DND-41 (cell line): ENCODE measurements around the gene EFNB2.

Source experiments
- ATAC-seq: fragments of 200-7000 bp; cut with Tn5 transposase; 3 replicates; pipeline ENCODE4 v1.9.1; 2021; ENCODE audit warnings: low read depth; ENCODE audit not compliant: insufficient read depth
- DNase-seq: peaks from one replicate; pipeline ENCODE4 v3.0.0-alpha.2; 2020
- H2AFZ ChIP-seq: 2 replicates; pipeline ENCODE4 v1.6.0; 2012; ENCODE audit warnings: low read depth, low read length
- H3K27ac ChIP-seq: 2 replicates; pipeline ENCODE4 v1.5.1; 2012; ENCODE audit warnings: low read length, inconsistent platforms
- H3K27me3 ChIP-seq: fragments of 200-600 bp; sonication (generic); 2 replicates; pipeline ENCODE4 v1.6.0; 2012; ENCODE audit warnings: low read length, mild to moderate bottlenecking, inconsistent platforms; ENCODE audit not compliant: insufficient read depth, poor library complexity
- H3K36me3 ChIP-seq: 2 replicates; pipeline ENCODE4 v1.5.1; 2012; ENCODE audit warnings: low read length, inconsistent platforms; ENCODE audit not compliant: insufficient read depth
- H3K4me1 ChIP-seq: 2 replicates; pipeline ENCODE4 v1.5.1; 2012; ENCODE audit warnings: mild to moderate bottlenecking, low read length; ENCODE audit not compliant: insufficient read depth
- H3K4me2 ChIP-seq: 2 replicates; pipeline ENCODE4 v1.6.0; 2012; ENCODE audit warnings: mild to moderate bottlenecking, moderate library complexity, low read length, inconsistent platforms; ENCODE audit not compliant: insufficient read depth
- H3K4me3 ChIP-seq, 2 experiments: fragments of 200-600 bp in 1 of 2; shearing (Covaris generic) in 1 of 2; 2 replicates each; pipeline ENCODE4 v1.5.1; 2012 to 2016; ENCODE audit warnings: inconsistent platforms in 2 of 2, low read length in 2 of 2, mild to moderate bottlenecking in 2 of 2, low read depth in 1 of 2, moderate library complexity in 1 of 2
- H3K79me2 ChIP-seq: 2 replicates; pipeline ENCODE4 v1.6.0; 2012; ENCODE audit warnings: low read length, inconsistent platforms; ENCODE audit not compliant: insufficient read depth
- H3K9ac ChIP-seq: 2 replicates; pipeline ENCODE4 v1.6.0; 2012; ENCODE audit warnings: low read depth, mild to moderate bottlenecking, inconsistent platforms, low read length, moderate library complexity
- H3K9me3 ChIP-seq: 2 replicates; pipeline ENCODE4 v1.5.1; 2012; ENCODE audit warnings: low read length, moderate library complexity, mild to moderate bottlenecking, inconsistent platforms; ENCODE audit not compliant: insufficient read depth, severe bottlenecking
- H4K20me1 ChIP-seq: 2 replicates; pipeline ENCODE4 v1.6.0; 2012; ENCODE audit warnings: low read length; ENCODE audit not compliant: insufficient read depth
- CTCF ChIP-seq: IDR thresholded peaks from 2 replicates; pipeline ENCODE4 v1.5.1; 2012; ENCODE audit warnings: borderline replicate concordance, low read length, moderate library complexity, mild to moderate bottlenecking; ENCODE audit not compliant: poor library complexity, severe bottlenecking; ENCODE audit errors: extremely low read depth
- EZH2 ChIP-seq: IDR thresholded peaks from 3 replicates; pipeline ENCODE4 v1.6.1; 2012; ENCODE audit warnings: borderline replicate concordance, low read depth, mild to moderate bottlenecking, moderate library complexity, low read length, inconsistent platforms; ENCODE audit not compliant: severe bottlenecking

Gene EFNB2

GRCh38 chr13:106475852-106476251 is 59.6 kb downstream of the EFNB2 start:
- Histone ChIP-seq H2AFZ (no peak overlapping the region), H3K27me3 (no peaks in the 10 kb centered on the region), H3K9ac (no peak overlapping the region), H3K4me2 (no peak overlapping the region), H3K79me2 (no peaks in the 10 kb centered on the region), H4K20me1 (no peaks in the 10 kb centered on the region), H3K4me3 (no peak overlapping the region), H3K9me3 (no peaks in the 10 kb centered on the region), H3K27ac (no peak overlapping the region), H3K4me1 (no peaks in the 10 kb centered on the region), H3K36me3 (no peaks in the 10 kb centered on the region)
- no peak for DNase-seq
- no peak for TF ChIP-seq EZH2
- TF ChIP-seq CTCF = no peak
- ATAC-seq = no peak

- no peak overlapping the region for H3K4me3 ChIP-seq
- H3K79me2 ChIP-seq = no peaks in the 10 kb centered on the region
- no peak overlapping the region for H3K4me2 ChIP-seq
- H3K27me3 ChIP-seq = no peaks in the 10 kb centered on the region
- H3K36me3 ChIP-seq = no peaks in the 10 kb centered on the region
- no peak overlapping the region for H3K27ac ChIP-seq
- no peaks in the 10 kb centered on the region for H4K20me1 ChIP-seq
- ATAC-seq (no peak), DNase-seq (no peak)
- no peaks in the 10 kb centered on the region for H3K9me3 ChIP-seq
- no peak for TF ChIP-seq CTCF
- no peak for TF ChIP-seq EZH2
- H2AFZ ChIP-seq = no peak overlapping the region
- no peaks in the 10 kb centered on the region for H3K4me1 ChIP-seq
- H3K9ac ChIP-seq = no peak overlapping the region
These were observed 60.5 kb downstream of the EFNB2 start for GRCh38 chr13:106474912-106475311.

- H3K27me3 ChIP-seq = no peaks in the 10 kb centered on the region
- no peak overlapping the region for H3K4me2 ChIP-seq
- H3K4me1 ChIP-seq = no peaks in the 10 kb centered on the region
- ATAC-seq (no peak), DNase-seq (no peak)
- no peaks in the 10 kb centered on the region for H4K20me1 ChIP-seq
- no peak overlapping the region for H3K9ac ChIP-seq
- H3K9me3 ChIP-seq = no peaks in the 10 kb centered on the region
- TF ChIP-seq CTCF (no peak), EZH2 (no peak)
- H3K27ac ChIP-seq = no peak overlapping the region
- H2AFZ ChIP-seq = no peak overlapping the region
- H3K4me3 ChIP-seq = no peak overlapping the region
- no peaks in the 10 kb centered on the region for H3K79me2 ChIP-seq
- no peaks in the 10 kb centered on the region for H3K36me3 ChIP-seq
These were observed 62.3 kb downstream of the EFNB2 start for GRCh38 chr13:106473154-106473553.

GRCh38 chr13:106472621-106473020 is 62.8 kb downstream of the EFNB2 start:
- Histone ChIP-seq H3K9ac (no peak overlapping the region), H3K4me2 (no peak overlapping the region), H4K20me1 (no peaks in the 10 kb centered on the region), H3K4me1 (no peaks in the 10 kb centered on the region), H2AFZ (no peak overlapping the region), H3K4me3 (no peak overlapping the region), H3K9me3 (no peaks in the 10 kb centered on the region), H3K79me2 (no peaks in the 10 kb centered on the region), H3K27me3 (no peaks in the 10 kb centered on the region), H3K27ac (no peak overlapping the region), H3K36me3 (no peaks in the 10 kb centered on the region)
- TF ChIP-seq CTCF (no peak), EZH2 (no peak)
- ATAC-seq = no peak
- DNase-seq = no peak
